Measurements from ENCODE around the gene CTAG1B.

DNA sequence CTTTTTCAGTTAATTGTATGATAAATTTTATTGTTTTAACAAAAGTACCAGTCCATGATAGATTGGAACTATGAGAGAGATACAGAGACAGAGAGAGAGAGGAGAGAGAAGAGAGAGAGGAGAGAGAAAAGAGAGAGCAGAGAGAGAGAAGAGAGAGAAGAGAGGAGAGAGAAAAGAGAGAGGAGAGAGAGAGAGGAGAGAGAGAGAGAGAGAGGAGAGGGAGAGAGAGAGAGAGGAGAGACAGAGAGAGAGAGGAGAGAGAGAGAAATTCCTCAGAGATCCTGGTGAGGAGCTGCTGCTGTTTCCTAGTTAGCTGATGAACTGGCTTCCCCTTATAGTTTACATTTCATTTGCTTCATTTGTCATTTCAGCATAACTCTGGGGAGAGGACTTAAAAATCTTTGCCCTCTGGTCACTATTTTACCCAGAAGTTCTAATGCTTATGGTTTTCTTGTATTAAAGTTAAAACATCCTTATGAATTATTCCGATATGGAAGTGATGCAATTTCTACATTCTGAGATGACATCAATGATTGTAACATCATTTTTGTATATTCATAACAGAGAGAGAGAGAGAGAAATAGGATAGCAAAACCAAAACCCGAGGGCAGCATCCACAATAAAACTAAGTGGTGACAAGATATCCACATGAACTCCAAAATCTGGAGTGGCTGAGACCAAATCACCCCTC, 23.4 kb downstream of the CTAG1B start:
- TF ChIP-seq, protein P1, sequence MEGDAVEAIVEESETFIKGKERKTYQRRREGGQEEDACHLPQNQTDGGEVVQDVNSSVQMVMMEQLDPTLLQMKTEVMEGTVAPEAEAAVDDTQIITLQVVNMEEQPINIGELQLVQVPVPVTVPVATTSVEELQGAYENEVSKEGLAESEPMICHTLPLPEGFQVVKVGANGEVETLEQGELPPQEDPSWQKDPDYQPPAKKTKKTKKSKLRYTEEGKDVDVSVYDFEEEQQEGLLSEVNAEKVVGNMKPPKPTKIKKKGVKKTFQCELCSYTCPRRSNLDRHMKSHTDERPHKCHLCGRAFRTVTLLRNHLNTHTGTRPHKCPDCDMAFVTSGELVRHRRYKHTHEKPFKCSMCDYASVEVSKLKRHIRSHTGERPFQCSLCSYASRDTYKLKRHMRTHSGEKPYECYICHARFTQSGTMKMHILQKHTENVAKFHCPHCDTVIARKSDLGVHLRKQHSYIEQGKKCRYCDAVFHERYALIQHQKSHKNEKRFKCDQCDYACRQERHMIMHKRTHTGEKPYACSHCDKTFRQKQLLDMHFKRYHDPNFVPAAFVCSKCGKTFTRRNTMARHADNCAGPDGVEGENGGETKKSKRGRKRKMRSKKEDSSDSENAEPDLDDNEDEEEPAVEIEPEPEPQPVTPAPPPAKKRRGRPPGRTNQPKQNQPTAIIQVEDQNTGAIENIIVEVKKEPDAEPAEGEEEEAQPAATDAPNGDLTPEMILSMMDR (IDR thresholded peaks at IDR 0.05): no peak
- no peak for TF ChIP-seq POLR2A (IDR thresholded peaks at IDR 0.05)
